NCI-H2081 treated with DMSO at 0.1 percent for 48 hours (cell line): Measurements from ENCODE around the gene CHD1.

Source experiments
- DNase-seq: peaks from one replicate; lab custom pipeline; 2025; lab: John Stamatoyannopoulos, UW

Gene CHD1

DNA sequence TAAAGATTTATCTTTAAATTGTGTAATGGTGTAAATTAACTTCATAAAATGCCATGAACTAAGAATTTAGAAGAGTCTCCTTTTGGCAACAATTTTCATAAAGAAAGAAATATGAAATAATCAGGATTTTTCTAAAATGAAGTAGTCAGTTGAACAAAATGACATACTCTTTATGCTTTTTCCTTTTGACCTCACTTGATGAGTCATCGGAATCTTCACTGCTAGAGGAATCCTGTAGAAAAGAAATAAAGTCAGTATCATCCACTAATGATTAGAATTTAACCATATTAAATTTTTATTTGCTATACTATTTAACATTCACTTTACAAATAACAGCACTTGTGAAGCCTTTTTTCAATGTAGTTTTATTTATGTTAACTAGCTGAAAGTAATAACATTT, 26.1 kb downstream of the CHD1 start:
- DNase-seq: no peak

DNA sequence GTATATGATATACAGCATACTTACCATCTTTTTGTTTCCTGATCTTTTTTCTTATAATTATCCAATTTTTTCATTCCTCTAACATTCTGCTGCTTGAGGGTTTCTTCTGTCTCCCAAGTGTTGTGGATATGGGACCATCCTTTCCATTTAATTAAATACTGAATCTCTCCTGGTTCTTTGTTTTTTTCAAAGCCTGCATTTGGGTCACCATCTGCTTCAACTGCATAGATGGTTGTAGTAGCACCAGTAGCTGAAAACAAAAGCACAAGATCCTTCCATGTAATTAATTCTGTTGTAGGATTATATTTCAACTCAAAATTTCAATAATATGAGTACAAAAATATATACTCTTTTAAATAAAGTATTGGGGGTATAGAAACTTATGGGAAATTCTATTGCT, 29.4 kb downstream of the CHD1 start:
- no peak for DNase-seq

GRCh38 chr5:98898743-98899142, 30.1 kb downstream of the CHD1 start:
- no peak for DNase-seq

DNA sequence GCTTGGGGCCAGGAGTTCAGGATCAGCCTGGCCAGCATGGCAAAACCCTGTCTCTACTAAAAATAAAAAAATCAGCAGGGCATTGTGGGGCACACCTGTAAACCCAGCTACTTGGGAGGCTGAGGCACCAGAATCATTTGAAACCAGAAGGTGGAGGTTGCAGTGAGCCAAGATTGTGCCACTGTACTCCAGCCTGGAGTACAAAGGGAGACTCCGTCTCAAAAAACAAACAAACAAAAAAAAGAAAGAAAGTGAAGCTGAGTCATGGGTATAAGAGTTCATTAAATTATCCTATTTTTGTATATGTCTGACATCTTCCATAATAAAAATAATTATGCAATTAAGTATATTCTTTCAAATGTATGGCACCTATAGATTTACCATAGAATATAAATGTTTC, 37.2 kb downstream of the CHD1 start:
- DNase-seq: no peak

DNA sequence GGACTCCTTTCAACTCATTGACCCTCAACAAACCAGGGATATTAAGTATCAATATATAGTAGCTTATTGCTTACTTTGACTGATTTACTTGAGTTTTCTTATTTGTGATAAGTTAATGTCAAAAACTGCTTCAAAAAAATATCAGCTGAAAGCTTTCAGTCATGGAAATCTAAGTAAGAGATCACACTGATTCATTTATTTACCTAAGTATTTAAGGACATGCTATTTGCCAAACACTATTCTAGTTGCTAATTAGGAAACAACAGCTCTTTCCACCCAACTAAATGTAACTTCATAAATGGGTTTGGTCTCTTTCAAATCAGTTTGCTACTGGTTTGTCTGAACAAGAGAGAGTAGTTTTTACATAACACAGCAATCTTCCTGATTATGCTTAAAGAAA, 48.2 kb downstream of the CHD1 start:
- DNase-seq: no peak

GRCh38 chr5:98880151-98880550, 48.7 kb downstream of the CHD1 start:
- no peak for DNase-seq

DNA sequence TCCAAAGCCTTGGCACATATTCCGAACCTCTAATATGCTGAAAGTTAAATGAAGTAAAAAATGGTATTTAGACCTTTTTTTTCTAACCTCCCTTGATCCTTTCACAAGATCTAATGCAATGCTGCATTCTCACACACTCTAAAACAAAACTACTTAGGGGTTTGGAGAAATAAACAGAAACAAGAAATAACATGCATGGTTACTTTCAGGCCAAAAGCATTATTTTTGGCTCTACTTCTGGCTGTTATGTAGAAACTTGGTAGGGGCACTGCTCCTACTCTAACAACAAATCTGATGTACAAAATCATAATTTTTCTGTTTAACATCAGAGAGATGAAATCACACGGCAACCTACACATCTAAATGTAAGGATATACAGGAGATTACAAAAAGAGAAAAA, 51.2 kb downstream of the CHD1 start:
- DNase-seq: no peak

- DNase-seq: no peak
Observed at GRCh38 chr5:98872674-98873073, 56.1 kb downstream of the CHD1 start.

- no peak for DNase-seq
Observed at GRCh38 chr5:98865690-98866089, 63.1 kb downstream of the CHD1 start.

- DNase-seq: no peak
Observed at GRCh38 chr5:98847054-98847453, 81.8 kb downstream of the CHD1 start.

DNA sequence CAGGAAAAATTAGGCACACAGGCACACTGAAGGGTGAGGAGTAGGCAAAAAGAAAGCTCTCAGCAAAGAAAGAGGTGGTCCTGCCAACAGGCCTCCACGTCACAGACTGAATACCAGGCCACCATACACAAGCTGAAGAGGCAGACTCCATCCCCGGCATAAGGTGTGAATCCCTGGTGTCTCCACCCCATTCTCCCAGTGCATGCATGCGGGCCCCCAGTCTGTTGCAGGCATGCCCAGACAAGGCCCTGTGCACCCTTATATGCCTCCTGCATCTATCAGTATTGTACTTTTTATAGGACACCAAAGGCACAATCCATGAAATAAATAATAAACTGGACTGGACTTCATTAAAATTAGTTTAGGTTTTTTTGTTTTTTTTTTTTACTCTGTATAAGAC, 82.3 kb downstream of the CHD1 start:
- DNase-seq: no peak

GRCh38 chr5:98845878-98846277, 82.9 kb downstream of the CHD1 start:
- DNase-seq: no peak

GRCh38 chr5:98844865-98845264, 83.9 kb downstream of the CHD1 start:
- DNase-seq: no peak

GRCh38 chr5:98843481-98843880, 85.3 kb downstream of the CHD1 start:
- no peak for DNase-seq

- no peak for DNase-seq
Observed at GRCh38 chr5:98840946-98841345, 87.9 kb downstream of the CHD1 start.

DNA sequence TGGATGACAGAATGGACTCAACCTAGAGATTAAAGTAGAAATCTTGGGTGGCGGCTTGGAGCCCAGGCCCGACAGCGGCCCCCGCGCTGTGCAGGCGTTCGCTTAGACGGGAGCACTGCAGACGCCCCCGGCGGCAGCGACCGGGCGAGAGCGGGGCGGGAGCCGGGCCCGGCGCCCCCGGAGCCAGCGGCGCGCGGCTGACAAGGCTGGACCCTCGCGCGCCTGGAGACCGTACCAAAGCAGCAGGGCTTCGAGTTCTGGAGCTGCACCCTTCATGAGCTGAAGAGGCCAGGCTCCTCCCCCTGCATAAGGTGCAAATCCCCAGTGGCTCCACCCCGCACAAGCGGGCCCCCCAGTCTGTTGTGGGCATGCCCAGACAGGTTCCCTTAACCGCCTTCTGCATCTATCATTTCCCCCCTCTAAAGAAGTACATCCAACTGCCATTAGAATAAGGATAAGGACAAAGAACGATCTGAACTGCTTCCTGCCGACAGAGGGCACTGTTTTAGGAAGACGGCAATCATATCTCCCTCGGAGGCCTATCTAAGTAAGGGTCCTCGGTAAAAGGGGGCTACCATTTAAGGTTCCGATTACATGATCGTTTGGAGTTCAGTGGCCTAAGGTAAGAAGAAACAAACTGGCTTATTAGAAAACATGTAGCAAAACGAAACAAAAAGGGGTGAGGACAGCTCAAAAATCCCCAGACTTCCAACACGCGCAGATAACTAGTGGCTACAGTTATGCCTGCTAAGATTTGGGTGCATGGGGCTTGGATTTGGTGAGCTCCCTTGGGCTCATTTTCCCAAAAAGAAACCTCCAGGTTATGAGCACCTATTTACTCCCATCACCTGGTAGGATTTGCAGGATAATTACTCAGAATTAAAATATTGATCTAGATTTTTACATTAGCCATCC, 89.1 kb downstream of the CHD1 start:
- no peak for DNase-seq

DNA sequence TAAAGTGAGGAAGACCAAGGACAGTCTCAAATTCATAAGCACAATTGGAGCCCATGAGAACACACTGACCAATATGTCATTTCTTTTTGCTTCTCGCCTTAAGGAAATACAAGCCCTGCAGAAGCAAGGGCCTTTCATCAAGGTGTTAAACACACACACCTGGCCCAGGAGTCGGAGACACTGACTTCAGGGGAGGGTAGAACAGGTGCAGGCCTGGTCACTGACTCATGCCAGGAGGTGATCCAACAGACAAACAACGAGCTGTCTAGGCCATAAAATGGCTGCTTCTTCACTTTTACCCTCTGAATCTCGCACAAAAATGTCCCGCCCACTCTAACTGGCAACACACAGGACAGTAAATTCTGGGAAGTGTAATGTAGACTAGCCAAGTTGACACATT, 92.6 kb downstream of the CHD1 start:
- DNase-seq: no peak

- DNase-seq: no peak
Observed at GRCh38 chr5:98827588-98828284, 101.1 kb downstream of the CHD1 start.

DNA sequence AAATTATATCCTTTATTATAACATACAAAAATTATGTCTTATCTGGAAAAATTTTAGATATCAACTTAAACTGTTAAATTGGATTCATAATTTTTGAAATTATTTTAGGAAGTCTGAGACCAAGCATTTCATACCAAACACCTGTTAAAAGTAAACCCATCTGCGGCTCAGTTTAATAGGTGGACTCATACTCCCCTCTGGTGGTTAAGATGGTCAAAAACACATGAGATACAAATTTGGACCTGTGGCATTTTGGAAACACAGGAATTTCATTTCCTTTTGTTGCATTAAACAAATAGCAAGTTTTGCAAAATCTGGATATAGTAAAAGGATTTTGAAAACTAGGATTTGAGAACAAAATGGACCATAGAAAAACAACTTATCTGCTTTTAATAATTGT, 101.6 kb downstream of the CHD1 start:
- DNase-seq: no peak

GRCh38 chr5:98825582-98826375, 103.0 kb downstream of the CHD1 start:
- no peak for DNase-seq

DNA sequence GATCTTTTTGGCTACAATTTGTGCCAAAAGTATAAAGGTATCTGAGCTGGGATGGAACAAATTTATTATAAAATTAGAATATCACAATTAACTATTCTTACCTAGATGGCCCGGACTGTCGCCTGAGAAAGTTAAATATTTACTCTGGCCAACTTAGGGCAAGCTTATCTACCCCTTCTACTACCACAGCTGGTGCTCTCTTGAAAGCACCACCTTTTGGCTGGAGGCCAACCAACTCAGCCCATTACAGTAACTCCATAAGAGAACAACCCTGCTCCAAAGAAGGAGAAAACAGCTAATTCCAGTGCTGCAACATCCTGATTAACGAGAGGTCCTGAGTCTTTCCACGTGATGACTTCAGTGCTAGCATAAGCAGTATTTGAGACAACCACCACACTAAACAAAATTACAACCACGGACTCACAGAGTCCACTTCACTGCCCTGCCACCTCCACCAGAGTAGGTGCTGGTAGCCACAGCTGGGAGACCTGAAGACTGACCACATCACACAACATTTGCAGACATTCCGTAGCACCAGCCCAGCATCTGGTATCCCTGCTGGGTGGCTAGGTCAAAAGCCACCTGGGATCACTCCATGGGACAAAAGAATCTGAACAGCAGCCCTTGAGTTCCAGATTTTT, 112.1 kb downstream of the CHD1 start:
- no peak for DNase-seq

GRCh38 chr5:98813755-98814154, 115.1 kb downstream of the CHD1 start:
- no peak for DNase-seq
